HCT116 (cell line): ENCODE data around the gene INTU. TPM values are rescaled to one million over a fixed set of nuclear protein-coding genes. Genes with fewer than 3 reads are reported as not detected.

Experiments
- ATAC-seq: fragments of 200-7000 bp; cut with Tn5 transposase; 2 replicates; pipeline ENCODE4 v1.9.1; 2020; ENCODE audit warnings: mild to moderate bottlenecking, moderate library complexity
- BruUV-seq: library from RNA; stranded (reverse); fragments of 400-500 nt; replicated peaks from 2 replicates; lab custom pipeline; 2021; lab: Mats Ljungman, UMichigan
- CTCF ChIA-PET: fragments of 300-600 bp; sonication (Branson Sonifier 250); formaldehyde crosslinking; loops from one replicate; lab custom pipeline; 2021; ENCODE audit warnings: antibody characterized with exemption; lab: Charles Lee
- POLR2A ChIA-PET: fragments of 300-600, 350-600 bp; sonication (Branson Sonifier 250); formaldehyde crosslinking; loops from one replicate; lab custom pipeline; 2021; ENCODE audit warnings: antibody characterized with exemption; lab: Charles Lee
- RAD21 ChIA-PET, 2 experiments: fragments of 300-600 bp; sonication (Branson Sonifier 250); formaldehyde crosslinking; loops; one replicate each; lab custom pipeline; 2023; ENCODE audit warnings: low total read pairs in 2 of 2; ENCODE audit not compliant: uncharacterized antibody in 2 of 2, unreplicated experiment in 2 of 2, low non-redundant PET in 1 of 2; lab: Charles Lee
- DNase-seq: peaks from one replicate; pipeline ENCODE4 v3.0.0-alpha.2; 2010; ENCODE audit warnings: low read depth, low spot score
- H2AFZ ChIP-seq: fragments of 200-600 bp; shearing (Covaris generic), sonication (generic); 2 replicates; pipeline ENCODE4 v1.6.1; 2017; ENCODE audit warnings: low read depth, mixed run types, mixed read lengths, antibody characterized with exemption, low read length; ENCODE audit not compliant: poor library complexity, severe bottlenecking
- H3K27ac ChIP-seq: 2 replicates; pipeline ENCODE4 v1.5.1; 2012; ENCODE audit warnings: low read depth, low read length
- H3K27me3 ChIP-seq: fragments of 200-600 bp; sonication (generic); 2 replicates; pipeline ENCODE4 v1.6.1; 2016; ENCODE audit warnings: mixed run types, low read length, mixed read lengths; ENCODE audit not compliant: insufficient read depth
- H3K36me3 ChIP-seq, 2 experiments: fragments of 200-500 bp in 1 of 2; fragments of 200-600 bp in 1 of 2; sonication (Bioruptor generic) in 1 of 2; sonication (generic) in 1 of 2; 2 replicates each; pipeline versions ENCODE4 v1.5.1 to v1.6.1; 2014 to 2016; ENCODE audit warnings: low read length in 2 of 2, inconsistent platforms in 1 of 2, mixed read lengths in 1 of 2, mixed run types in 1 of 2; ENCODE audit not compliant: insufficient read depth in 2 of 2, control insufficient read depth in 1 of 2
- H3K4me1 ChIP-seq, 2 experiments: fragments of 200-600 bp in 1 of 2; sonication (generic) in 1 of 2; 2 replicates each; pipeline versions ENCODE4 v1.5.1 to v1.6.1; 2012 to 2017; ENCODE audit warnings: low read length in 2 of 2, inconsistent platforms in 1 of 2, mild to moderate bottlenecking in 1 of 2, mixed read lengths in 1 of 2, mixed run types in 1 of 2, moderate library complexity in 1 of 2; ENCODE audit not compliant: insufficient read depth in 2 of 2, control insufficient read depth in 1 of 2
- H3K4me2 ChIP-seq: fragments of 200-600 bp; sonication (generic); 2 replicates; pipeline ENCODE4 v1.6.1; 2017; ENCODE audit warnings: mixed run types, low read length, mixed read lengths
- H3K4me3 ChIP-seq, 2 experiments: fragments of 200-600 bp in 1 of 2; sonication (generic) in 1 of 2; replicated peaks in 1 of 2; 2 replicates each; pipeline ENCODE4 v1.5.1; 2011 to 2016; ENCODE audit warnings: low read length in 2 of 2, control low read depth in 1 of 2, low read depth in 1 of 2, mild to moderate bottlenecking in 1 of 2, mixed read lengths in 1 of 2, mixed run types in 1 of 2
- H3K79me2 ChIP-seq: fragments of 200-600 bp; sonication (generic); 2 replicates; pipeline ENCODE4 v1.6.1; 2017; ENCODE audit warnings: mild to moderate bottlenecking, mixed run types, low read length, moderate library complexity, mixed read lengths; ENCODE audit not compliant: insufficient read depth
- H3K9ac ChIP-seq: fragments of 200-600 bp; sonication (generic); 2 replicates; pipeline ENCODE4 v1.6.1; 2016; ENCODE audit warnings: low read length, mixed read lengths
- H3K9me2 ChIP-seq: fragments of 200-600 bp; sonication (generic), shearing (Covaris generic); 2 replicates; pipeline ENCODE4 v1.6.1; 2017; ENCODE audit warnings: mixed run types, mild to moderate bottlenecking, moderate library complexity; ENCODE audit not compliant: insufficient read depth
- H3K9me3 ChIP-seq, 2 experiments: fragments of 200-500 bp in 1 of 2; fragments of 200-600 bp in 1 of 2; sonication (Bioruptor generic) in 1 of 2; sonication (generic) in 1 of 2; 2 replicates each; pipeline ENCODE4 v1.6.1; 2014 to 2017; ENCODE audit warnings: low read length in 2 of 2, mixed read lengths in 2 of 2, inconsistent platforms in 1 of 2, low read depth in 1 of 2, mild to moderate bottlenecking in 1 of 2, mixed run types in 1 of 2, moderate library complexity in 1 of 2; ENCODE audit not compliant: control insufficient read depth in 1 of 2, insufficient read depth in 1 of 2
- H4K20me1 ChIP-seq: fragments of 200-600 bp; sonication (generic), shearing (Covaris generic); 2 replicates; pipeline ENCODE4 v1.6.1; 2017; ENCODE audit warnings: mixed run types, mild to moderate bottlenecking, moderate library complexity; ENCODE audit not compliant: insufficient read depth
- CBX3 ChIP-seq: IDR thresholded peaks from 2 replicates; pipeline ENCODE4 v1.6.1; 2012; ENCODE audit warnings: low read depth
- CEBPB ChIP-seq: IDR thresholded peaks from 2 replicates; pipeline ENCODE4 v1.6.1; 2012; ENCODE audit warnings: low read depth
- EGR1 ChIP-seq: IDR thresholded peaks from 2 replicates; pipeline ENCODE4 v1.6.1; 2012; ENCODE audit warnings: low read depth
- FOSL1 ChIP-seq: IDR thresholded peaks from 2 replicates; pipeline ENCODE4 v1.6.1; 2012; ENCODE audit warnings: low read depth
- POLR2A ChIP-seq: IDR thresholded peaks from 2 replicates; pipeline ENCODE4 v1.7.0; 2011; ENCODE audit warnings: borderline replicate concordance; ENCODE audit not compliant: insufficient read depth, insufficient read length; ENCODE audit errors: extremely low read depth
- POLR2AphosphoS5 ChIP-seq: IDR thresholded peaks from 2 replicates; pipeline ENCODE4 v1.6.1; 2011; ENCODE audit warnings: mild to moderate bottlenecking, low read depth, low read length, moderate library complexity
- RAD21 ChIP-seq: IDR thresholded peaks from 2 replicates; pipeline ENCODE4 v1.6.1; 2012; ENCODE audit warnings: low read depth, mild to moderate bottlenecking
- REST ChIP-seq: IDR thresholded peaks from 2 replicates; pipeline ENCODE4 v1.6.1; 2012; ENCODE audit warnings: low read depth
- SP1 ChIP-seq: IDR thresholded peaks from 2 replicates; pipeline ENCODE4 v1.6.1; 2012; ENCODE audit warnings: low read depth
- TCF7L2 ChIP-seq: IDR thresholded peaks from 2 replicates; pipeline ENCODE4 v1.7.0; 2011; ENCODE audit warnings: borderline replicate concordance, inconsistent platforms; ENCODE audit not compliant: insufficient read depth, insufficient read length; ENCODE audit errors: extremely low read depth
- ZFX ChIP-seq: fragments of 450-650 bp; IDR thresholded peaks from 2 replicates; pipeline ENCODE4 v1.6.1; 2017
- intact Hi-C: fragments of 100-400 bp; cut with micrococcal nuclease; formaldehyde crosslinking; loops from 2 replicates; pipeline ENCODE4 v1.10.0; 2022
- total RNA-seq: library from RNA; stranded (reverse); gene quantifications from one replicate; pipeline ENCODE4 v1.2.1, GENCODE V29; 2021; ENCODE audit not compliant: unreplicated experiment

INTU gene
- total RNA-seq, 1 experiment from 2014 or later: 12.0 TPM

DNA sequence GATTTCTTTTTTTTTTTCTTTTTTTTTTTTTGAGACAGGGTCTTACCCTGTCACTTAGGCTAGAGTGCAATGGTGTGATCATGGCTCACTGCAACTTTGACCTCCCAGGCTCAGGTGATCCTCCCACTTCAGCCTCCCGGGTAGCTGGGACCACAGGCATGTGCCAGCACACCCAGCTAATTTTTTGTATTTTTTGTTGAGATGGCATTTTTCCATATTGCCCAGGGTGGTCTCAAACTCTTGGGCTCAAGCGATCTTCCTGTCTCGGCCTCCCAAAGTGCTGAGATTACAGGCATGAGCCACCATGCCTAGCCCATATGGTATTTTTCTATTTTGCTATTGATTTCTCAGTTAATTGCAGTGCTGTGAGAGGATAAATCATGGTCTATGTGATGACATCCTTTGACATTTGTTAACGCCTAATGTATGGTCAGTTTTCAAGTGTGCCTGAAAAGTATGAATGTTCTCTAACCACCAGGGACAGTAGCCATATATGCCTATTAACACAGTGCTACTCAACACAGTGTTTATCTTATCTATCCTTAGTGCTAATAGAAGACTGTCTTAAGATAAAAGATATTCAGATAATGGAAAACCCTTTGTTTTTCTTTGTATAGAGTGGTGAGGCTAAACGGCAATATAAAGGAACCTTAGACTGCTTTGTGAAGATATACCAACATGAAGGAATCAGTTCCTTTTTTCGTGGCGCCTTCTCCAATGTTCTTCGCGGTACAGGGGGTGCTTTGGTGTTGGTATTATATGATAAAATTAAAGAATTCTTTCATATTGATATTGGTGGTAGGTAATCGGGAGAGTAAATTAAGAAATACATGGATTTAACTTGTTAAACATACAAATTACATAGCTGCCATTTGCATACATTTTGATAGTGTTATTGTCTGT is 140.3 kb downstream of the INTU start:
- TF ChIP-seq RAD21 (no peak), TCF7L2 (no peak), POLR2A (no peak), EGR1 (no peak), SP1 (no peak), CEBPB (no peak), REST (no peak), FOSL1 (no peak), ZFX (no peak), POLR2AphosphoS5 (no peak), CBX3 (no peak)
- intact Hi-C loops: no loop called here
- no peak overlapping the region for H3K4me3 ChIP-seq
- H3K4me1 ChIP-seq: no peaks in the 10 kb centered on the region
- no peaks in the 10 kb centered on the region for H4K20me1 ChIP-seq
- H3K9me3 ChIP-seq: no peaks in the 10 kb centered on the region
- H3K36me3 ChIP-seq: no peaks in the 10 kb centered on the region
- RAD21 ChIA-PET: no interaction called here
- no peaks in the 10 kb centered on the region for H3K9me2 ChIP-seq
- no peaks in the 10 kb centered on the region for H3K27me3 ChIP-seq
- H3K9ac ChIP-seq: no peak overlapping the region
- no peak overlapping the region for H2AFZ ChIP-seq
- POLR2A ChIA-PET: no interaction called here
- no peak overlapping the region for H3K4me2 ChIP-seq
- CTCF ChIA-PET: no interaction called here
- DNase-seq (no peak), ATAC-seq (no peak)
- H3K27ac ChIP-seq: no peak overlapping the region
- H3K79me2 ChIP-seq: no peaks in the 10 kb centered on the region
- BruUV-seq: no TSS peak
